H9 (cell line): ENCODE measurements around the gene ADAMTS6. TPM values are rescaled to one million over a fixed set of nuclear protein-coding genes. Genes with fewer than 3 reads are reported as not detected.

ENCODE experiments used
- DNase-seq: peaks from one replicate; pipeline ENCODE4 v3.0.0-alpha.2; 2017
- H2AFZ ChIP-seq: one replicate; pipeline ENCODE4 v1.6.1; 2013; ENCODE audit warnings: mild to moderate bottlenecking, low read length, control low read depth, moderate library complexity
- H2AK5ac ChIP-seq: 2 replicates; pipeline ENCODE4 v1.6.1; 2013; ENCODE audit warnings: low read length, control low read depth, mixed read lengths; ENCODE audit not compliant: insufficient read length
- H2BK120ac ChIP-seq: one replicate; pipeline ENCODE4 v1.6.1; 2013; ENCODE audit warnings: low read depth, mild to moderate bottlenecking, low read length, control low read depth, inconsistent platforms; ENCODE audit not compliant: poor library complexity, severe bottlenecking
- H2BK12ac ChIP-seq: 2 replicates; pipeline ENCODE4 v1.6.1; 2013; ENCODE audit warnings: low read length, control low read depth, mixed read lengths, low read depth; ENCODE audit not compliant: insufficient read length
- H2BK15ac ChIP-seq: 2 replicates; pipeline ENCODE4 v1.6.1; 2013; ENCODE audit warnings: low read depth, low read length, control low read depth
- H2BK20ac ChIP-seq: one replicate; pipeline ENCODE4 v1.6.1; 2013; ENCODE audit warnings: low read depth, mild to moderate bottlenecking, low read length, control low read depth, inconsistent platforms; ENCODE audit not compliant: poor library complexity, severe bottlenecking
- H2BK5ac ChIP-seq: 2 replicates; pipeline ENCODE4 v1.6.1; 2013; ENCODE audit warnings: low read length, control low read depth, mixed read lengths; ENCODE audit not compliant: insufficient read length
- H3K14ac ChIP-seq: 2 replicates; pipeline ENCODE4 v1.6.1; 2013; ENCODE audit warnings: low read length, control low read depth; ENCODE audit not compliant: insufficient read depth
- H3K18ac ChIP-seq: 2 replicates; pipeline ENCODE4 v1.6.1; 2013; ENCODE audit warnings: low read depth, mild to moderate bottlenecking, mixed read lengths, low read length, control low read depth; ENCODE audit not compliant: insufficient read length
- H3K23ac ChIP-seq: 2 replicates; pipeline ENCODE4 v1.6.1; 2013; ENCODE audit warnings: low read length, control low read depth, mixed read lengths, low read depth; ENCODE audit not compliant: insufficient read length
- H3K23me2 ChIP-seq: 2 replicates; pipeline ENCODE4 v1.6.1; 2013; ENCODE audit warnings: low read depth, mild to moderate bottlenecking, mixed read lengths, low read length, control low read depth; ENCODE audit not compliant: insufficient read length, poor library complexity, severe bottlenecking
- H3K27ac ChIP-seq: 2 replicates; pipeline ENCODE4 v1.5.1; 2013; ENCODE audit warnings: low read length, control low read depth, mixed read lengths, low read depth; ENCODE audit not compliant: insufficient read length
- H3K27me3 ChIP-seq: 2 replicates; pipeline ENCODE4 v1.6.1; 2013; ENCODE audit warnings: low read length, control low read depth, inconsistent platforms; ENCODE audit not compliant: insufficient read depth
- H3K4ac ChIP-seq: 2 replicates; pipeline ENCODE4 v1.6.1; 2013; ENCODE audit warnings: low read depth, mild to moderate bottlenecking, control low read depth, inconsistent platforms, low read length, moderate library complexity
- H3K4me1 ChIP-seq: 2 replicates; pipeline ENCODE4 v1.6.1; 2013; ENCODE audit warnings: low read length, control low read depth, inconsistent platforms; ENCODE audit not compliant: insufficient read depth
- H3K4me2 ChIP-seq: 2 replicates; pipeline ENCODE4 v1.6.1; 2013; ENCODE audit warnings: low read length, control low read depth, mixed read lengths; ENCODE audit not compliant: insufficient read length, insufficient read depth
- H3K56ac ChIP-seq: 2 replicates; pipeline ENCODE4 v1.6.1; 2013; ENCODE audit warnings: low read depth, mild to moderate bottlenecking, mixed read lengths, low read length, control low read depth; ENCODE audit not compliant: insufficient read length
- H3K79me1 ChIP-seq: 2 replicates; pipeline ENCODE4 v1.6.1; 2013; ENCODE audit warnings: low read depth, mild to moderate bottlenecking, moderate library complexity, low read length, control low read depth, inconsistent platforms; ENCODE audit not compliant: insufficient read depth, poor library complexity, severe bottlenecking
- H3K79me2 ChIP-seq: 2 replicates; pipeline ENCODE4 v1.6.1; 2013; ENCODE audit warnings: low read length, control low read depth, inconsistent platforms; ENCODE audit not compliant: insufficient read depth
- H3K9ac ChIP-seq: 2 replicates; pipeline ENCODE4 v1.6.1; 2013; ENCODE audit warnings: low read length, control low read depth, mixed read lengths; ENCODE audit not compliant: insufficient read length; ENCODE audit errors: extremely low read depth
- H3K9me3 ChIP-seq: one replicate; pipeline ENCODE4 v1.6.1; 2013; ENCODE audit warnings: low read depth, low read length, inconsistent platforms; ENCODE audit not compliant: control insufficient read depth
- H3T11ph ChIP-seq: one replicate; pipeline ENCODE4 v1.6.1; 2013; ENCODE audit warnings: mild to moderate bottlenecking, low read length, control low read depth, inconsistent platforms
- H4K20me1 ChIP-seq: one replicate; pipeline ENCODE4 v1.6.1; 2013; ENCODE audit not compliant: control insufficient read depth, insufficient read length, insufficient read depth
- H4K5ac ChIP-seq: 2 replicates; pipeline ENCODE4 v1.6.1; 2013; ENCODE audit warnings: low read depth, mild to moderate bottlenecking, mixed read lengths, low read length, control low read depth; ENCODE audit not compliant: insufficient read length
- H4K8ac ChIP-seq: replicated peaks from 2 replicates; pipeline ENCODE4 v1.6.1; 2013; ENCODE audit warnings: low read length, control low read depth, mixed read lengths, low read depth; ENCODE audit not compliant: insufficient read length
- H4K91ac ChIP-seq: 2 replicates; pipeline ENCODE4 v1.6.1; 2013; ENCODE audit warnings: low read depth, mild to moderate bottlenecking, moderate library complexity, mixed read lengths, low read length, control low read depth; ENCODE audit not compliant: insufficient read length
- H3K27ac Mint-ChIP-seq, 3 experiments: 2 replicates in 2 of 3; 3 replicates in 1 of 3; pipeline ENCODE4 v1.8.0; 2020 to 2021; ENCODE audit warnings: mixed read lengths in 3 of 3, mild to moderate bottlenecking in 1 of 3, moderate library complexity in 1 of 3
- H3K27me3 Mint-ChIP-seq: 2 replicates; pipeline ENCODE4 v1.8.0; 2021; ENCODE audit warnings: low read depth, mild to moderate bottlenecking, moderate library complexity, mixed read lengths
- H3K36me3 Mint-ChIP-seq, 3 experiments: 2 replicates in 2 of 3; 3 replicates in 1 of 3; pipeline ENCODE4 v1.8.0; 2020 to 2021; ENCODE audit warnings: low read depth in 3 of 3, mixed read lengths in 3 of 3; ENCODE audit not compliant: insufficient read depth in 1 of 3
- H3K4me1 Mint-ChIP-seq, 2 experiments: 2 replicates each; pipeline ENCODE4 v1.8.0; 2020; ENCODE audit warnings: mixed read lengths in 2 of 2
- H3K4me3 Mint-ChIP-seq, 2 experiments: 2 replicates in 1 of 2; 3 replicates in 1 of 2; pipeline ENCODE4 v1.8.0; 2020 to 2021; ENCODE audit warnings: mild to moderate bottlenecking in 2 of 2, mixed read lengths in 2 of 2, moderate library complexity in 1 of 2
- H3K9me3 Mint-ChIP-seq, 2 experiments: 2 replicates in 1 of 2; 3 replicates in 1 of 2; pipeline ENCODE4 v1.8.0; 2020; ENCODE audit warnings: mild to moderate bottlenecking in 2 of 2, mixed read lengths in 2 of 2, moderate library complexity in 1 of 2
- CTCF ChIP-seq: fragments of 200-600 bp; sonication (generic); conservative IDR thresholded peaks from 3 replicates; pipeline ENCODE4 v1.8.0; 2021; ENCODE audit warnings: antibody characterized with exemption, mild to moderate bottlenecking
- WGBS: extraction: QIAGEN DNeasy Blood & Tissue Kit; methylation state at CpG from one replicate; pipeline ENCODE4 v1.1.7; 2013; ENCODE audit warnings: missing lambda C conversion rate, low lambda C conversion rate, mixed read lengths; ENCODE audit not compliant: insufficient read length; ENCODE audit errors: extremely low coverage; 5-methylcytosine and 5-hydroxymethylcytosine counted together
- total RNA-seq: library from RNA; stranded (reverse); gene quantifications from 2 replicates; pipeline ENCODE4 v1.2.1, GENCODE V29; 2021

The ADAMTS6 gene
- total RNA-seq, 1 experiment from 2014 or later: 0.33 TPM

GRCh38 chr5:65120371-65120967 is 361.3 kb downstream of the ADAMTS6 start:
- no peak overlapping the region for H3K27ac ChIP-seq
- no peak for TF ChIP-seq CTCF
- no peak overlapping the region for H4K8ac ChIP-seq
- H4K20me1 ChIP-seq: no peaks in the 10 kb centered on the region
- no peak overlapping the region for H3T11ph ChIP-seq
- no peak overlapping the region for H2BK20ac ChIP-seq
- no peak overlapping the region for H2BK120ac ChIP-seq
- no peak overlapping the region for H4K91ac ChIP-seq
- WGBS: no CpG with 5 or more reads among the region's 2 CpGs
- Mint-ChIP-seq H3K4me1 (peaks cover 10% of the 10 kb centered on the region in 2 experiments), H3K9me3 (peaks cover 9 to 11% of the 10 kb centered on the region in 2 experiments), H3K27ac (no peak overlapping the region), H3K36me3 (peaks cover 0 to 11% (median 7%) of the 10 kb centered on the region in 3 experiments; a peak in 5 of 7 replicates), H3K27me3 (no peaks in the 10 kb centered on the region), H3K4me3 (no peak overlapping the region)
- no peak overlapping the region for H3K18ac ChIP-seq
- no peak overlapping the region for H3K56ac ChIP-seq
- H4K5ac ChIP-seq: no peak overlapping the region
- no peaks in the 10 kb centered on the region for H3K9me3 ChIP-seq
- no peak overlapping the region for H2BK5ac ChIP-seq
- no peak for DNase-seq
- no peak overlapping the region for H3K23ac ChIP-seq
- no peak overlapping the region for H2AFZ ChIP-seq
- no peak overlapping the region for H3K4ac ChIP-seq
- H3K27me3 ChIP-seq: no peaks in the 10 kb centered on the region
- H3K9ac ChIP-seq: no peak overlapping the region
- no peak overlapping the region for H3K4me2 ChIP-seq
- H2BK12ac ChIP-seq: no peak overlapping the region
- H2AK5ac ChIP-seq: no peak overlapping the region
- no peaks in the 10 kb centered on the region for H3K79me2 ChIP-seq
- H2BK15ac ChIP-seq: no peak overlapping the region
- no peaks in the 10 kb centered on the region for H3K23me2 ChIP-seq
- H3K14ac ChIP-seq: no peak overlapping the region
- no peaks in the 10 kb centered on the region for H3K79me1 ChIP-seq
- H3K4me1 ChIP-seq: peaks cover 5% of the 10 kb centered on the region
